ENCODE results near the gene CDC23.

CDC23 gene

DNA sequence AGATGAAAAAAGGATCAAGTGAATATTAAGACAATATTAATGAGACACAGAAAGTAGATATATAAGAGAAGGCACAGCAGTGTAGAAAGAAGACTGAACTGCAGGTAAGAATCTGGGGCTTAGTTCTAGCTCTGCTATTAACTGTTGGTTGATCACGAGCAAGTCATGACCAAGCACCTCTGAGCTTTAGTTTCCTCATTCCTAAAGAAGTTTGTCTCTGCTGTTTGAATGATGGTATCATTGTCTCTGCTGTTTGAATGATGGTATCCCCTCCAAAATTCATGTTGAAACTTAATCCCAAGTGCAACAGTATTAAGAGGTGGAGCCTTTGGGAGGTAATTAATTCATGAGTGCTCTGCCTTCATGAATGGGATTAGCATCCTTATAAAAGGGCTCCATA lies 71.4 kb downstream of the CDC23 start:
- no peak for DNase-seq (ENCODE audit: low spot score)

GRCh38 chr5:138140268-138140667 lies 72.9 kb downstream of the CDC23 start:
- no peak for DNase-seq (ENCODE audit: low spot score)

- DNase-seq (ENCODE audit: low spot score): no peak
Measured at GRCh38 chr5:138139781-138140090, 73.4 kb downstream of the CDC23 start.

GRCh38 chr5:138138949-138139780 lies 74.0 kb downstream of the CDC23 start, which contains the start of gene NME5:
TSS of gene NME5 (minus strand) at chr5:138139428. CDS start at chr5:138138780, 648 bp downstream.
- DNase-seq (ENCODE audit: low spot score): no peak

All from CD4-positive, alpha-beta T cell treated with Interleukin-2 at 100 ng/mL for 4 hours (primary cell).